Measurements from ENCODE around the gene TIMP2.

- TF ChIP-seq CTCF (IDR thresholded peaks at IDR 0.05) = no peak
- no peak for TF ChIP-seq POLR2A (IDR thresholded peaks at IDR 0.05)
Observed at GRCh38 chr17:78818152-78818846, 106.9 kb downstream of the TIMP2 start.

Measured in uterus (tissue), 2 donors.